ENCODE data around the gene VSIG10. TPM values are rescaled to one million over a fixed set of nuclear protein-coding genes. Genes with fewer than 3 reads are reported as not detected.

Gene VSIG10
- total and polyA plus RNA-seq, 12 donors, result 5.3 to 23.6 (median 10.3) TPM

DNA sequence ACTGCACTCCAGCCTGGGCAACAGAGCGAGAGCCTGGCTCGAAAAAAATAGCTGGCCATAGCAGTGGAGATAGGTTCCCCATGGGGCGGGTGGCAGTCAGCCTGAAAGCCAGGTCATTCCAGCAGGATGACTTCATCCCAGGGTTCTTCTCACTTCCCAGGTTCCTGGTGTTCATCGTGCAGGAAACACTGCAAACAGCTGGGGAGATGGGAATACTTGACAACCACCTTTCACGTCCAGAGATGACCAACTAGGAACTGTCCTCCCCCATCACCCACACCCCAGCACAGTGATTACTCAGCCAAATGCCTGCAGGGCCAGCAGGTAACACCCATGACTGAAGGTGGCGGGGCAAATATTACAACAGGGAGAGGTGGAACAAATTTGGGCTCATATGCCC is 1.7 kb downstream of the VSIG10 start:
- Histone ChIP-seq H3K36me3 (no peaks in the 10 kb centered on the region), H3K4me1 (peaks cover 0 to 20% (median 14%) of the 10 kb centered on the region in 9 donors), H3K4me3 (no peak overlapping the region), H3K27ac (no peak overlapping the region), H3K27me3 (peaks cover 0 to 8% (median 0%) of the 10 kb centered on the region in 7 donors), H3K9me3 (no peaks in the 10 kb centered on the region)
- 74 to 77% methylated on average over 6 of the region's 6 CpGs for WGBS, 2 donors
- TF ChIP-seq, protein P1, sequence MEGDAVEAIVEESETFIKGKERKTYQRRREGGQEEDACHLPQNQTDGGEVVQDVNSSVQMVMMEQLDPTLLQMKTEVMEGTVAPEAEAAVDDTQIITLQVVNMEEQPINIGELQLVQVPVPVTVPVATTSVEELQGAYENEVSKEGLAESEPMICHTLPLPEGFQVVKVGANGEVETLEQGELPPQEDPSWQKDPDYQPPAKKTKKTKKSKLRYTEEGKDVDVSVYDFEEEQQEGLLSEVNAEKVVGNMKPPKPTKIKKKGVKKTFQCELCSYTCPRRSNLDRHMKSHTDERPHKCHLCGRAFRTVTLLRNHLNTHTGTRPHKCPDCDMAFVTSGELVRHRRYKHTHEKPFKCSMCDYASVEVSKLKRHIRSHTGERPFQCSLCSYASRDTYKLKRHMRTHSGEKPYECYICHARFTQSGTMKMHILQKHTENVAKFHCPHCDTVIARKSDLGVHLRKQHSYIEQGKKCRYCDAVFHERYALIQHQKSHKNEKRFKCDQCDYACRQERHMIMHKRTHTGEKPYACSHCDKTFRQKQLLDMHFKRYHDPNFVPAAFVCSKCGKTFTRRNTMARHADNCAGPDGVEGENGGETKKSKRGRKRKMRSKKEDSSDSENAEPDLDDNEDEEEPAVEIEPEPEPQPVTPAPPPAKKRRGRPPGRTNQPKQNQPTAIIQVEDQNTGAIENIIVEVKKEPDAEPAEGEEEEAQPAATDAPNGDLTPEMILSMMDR (IDR thresholded peaks at IDR 0.05), result no peak
- intact Hi-C loops (cut with DNase I), result loop anchor here in 7 of 10 donors (5.0 kb wide), 2 partner anchors 35 to 40 kb away; partner anchors contain the start of gene WSB2 (in 6 of the 7)
- DNase-seq (no peak), ATAC-seq (no peak)

DNA sequence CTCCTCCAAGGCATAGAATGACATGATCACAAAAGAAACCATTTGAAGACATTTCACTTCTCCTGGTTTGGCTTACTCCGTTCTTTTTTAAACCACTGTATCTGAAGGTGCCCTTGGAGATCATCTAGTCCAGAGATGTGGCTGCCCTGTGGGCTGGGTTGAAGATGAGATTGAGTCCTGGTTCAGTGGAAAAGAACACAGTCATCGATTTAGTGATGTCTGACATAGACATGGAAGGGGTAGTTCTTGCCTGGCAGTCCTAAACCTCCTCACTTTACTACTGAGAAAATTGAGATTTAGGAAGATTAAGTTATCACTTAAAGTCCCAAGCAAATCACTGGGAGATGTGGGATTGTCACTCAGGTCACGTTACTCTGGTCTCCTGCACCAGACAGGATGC is 2.8 kb downstream of the VSIG10 start:
- peaks cover 0 to 8% (median 0%) of the 10 kb centered on the region in 7 donors for H3K27me3 ChIP-seq
- peaks cover 0 to 20% (median 14%) of the 10 kb centered on the region in 9 donors for H3K4me1 ChIP-seq
- TF ChIP-seq, protein P1 (IDR thresholded peaks at IDR 0.05), result no peak
- no peaks in the 10 kb centered on the region for H3K36me3 ChIP-seq
- 90% methylated on average over 3 of the region's 3 CpGs for WGBS, 2 donors
- H3K27ac ChIP-seq, result no peak overlapping the region
- ATAC-seq, result no peak
- no peaks in the 10 kb centered on the region for H3K9me3 ChIP-seq
- intact Hi-C loops (cut with DNase I), result loop anchor here in 7 of 10 donors (5.0 kb wide), 2 partner anchors 34 to 39 kb away; partner anchors contain the start of gene WSB2 (in 6 of the 7)
- H3K4me3 ChIP-seq, result no peak overlapping the region
- DNase-seq, result no peak

DNA sequence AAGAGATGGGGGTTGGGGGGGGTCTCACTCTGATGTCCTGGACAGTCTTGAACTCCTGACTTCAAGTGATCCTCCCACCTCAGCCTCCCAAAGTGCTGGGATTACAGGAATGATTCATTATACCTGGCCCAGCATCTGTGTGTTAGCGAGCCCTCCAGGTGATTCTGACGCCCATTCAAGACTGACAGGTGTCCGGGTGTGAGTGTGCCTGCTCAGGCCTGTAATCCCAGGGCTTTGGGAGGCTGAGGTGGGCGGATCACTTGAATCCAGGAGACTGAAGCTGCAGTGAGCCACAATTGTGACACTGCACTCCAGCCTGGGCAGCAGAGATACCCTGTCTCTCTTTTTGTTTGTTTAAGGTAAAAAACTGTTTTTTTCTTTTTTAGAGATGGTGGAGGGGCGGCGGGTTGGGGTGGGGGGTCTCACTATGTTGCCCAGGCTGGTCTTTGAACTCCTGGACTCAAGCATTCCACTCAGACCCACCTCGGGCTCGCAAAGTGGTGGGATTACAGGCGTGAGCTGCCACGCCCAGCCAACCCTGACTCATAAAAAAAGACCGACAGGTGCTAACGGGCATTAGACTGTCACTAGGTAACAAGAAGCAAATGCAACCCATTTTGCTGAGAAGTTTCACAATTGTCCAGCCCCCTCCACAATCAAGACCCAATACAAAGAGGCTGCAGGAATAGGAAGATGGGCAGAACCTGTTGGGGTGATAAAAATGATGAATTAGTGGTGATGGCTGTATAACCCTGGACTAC is 4.7 kb downstream of the VSIG10 start:
- H3K4me1 ChIP-seq, result peaks cover 0 to 13% (median 8%) of the 10 kb centered on the region in 9 donors
- no peak overlapping the region for H3K4me3 ChIP-seq
- no peak overlapping the region for H3K27ac ChIP-seq
- DNase-seq, result no peak
- intact Hi-C loops (cut with DNase I), result loop anchor here in 1 of 10 donors (2.0 kb wide), 1 partner anchor 36 kb away; no protein-coding TSS in a partner anchor
- ATAC-seq, result no peak
- TF ChIP-seq, protein P1 (IDR thresholded peaks at IDR 0.05), result no peak
- peaks cover 0 to 8% (median 0%) of the 10 kb centered on the region in 7 donors for H3K27me3 ChIP-seq
- WGBS, 2 donors, result 95 to 97% methylated on average over 12 of the region's 12 CpGs
- no peaks in the 10 kb centered on the region for H3K9me3 ChIP-seq
- H3K36me3 ChIP-seq, result peaks cover 0 to 14% (median 0%) of the 10 kb centered on the region in 9 donors

DNA sequence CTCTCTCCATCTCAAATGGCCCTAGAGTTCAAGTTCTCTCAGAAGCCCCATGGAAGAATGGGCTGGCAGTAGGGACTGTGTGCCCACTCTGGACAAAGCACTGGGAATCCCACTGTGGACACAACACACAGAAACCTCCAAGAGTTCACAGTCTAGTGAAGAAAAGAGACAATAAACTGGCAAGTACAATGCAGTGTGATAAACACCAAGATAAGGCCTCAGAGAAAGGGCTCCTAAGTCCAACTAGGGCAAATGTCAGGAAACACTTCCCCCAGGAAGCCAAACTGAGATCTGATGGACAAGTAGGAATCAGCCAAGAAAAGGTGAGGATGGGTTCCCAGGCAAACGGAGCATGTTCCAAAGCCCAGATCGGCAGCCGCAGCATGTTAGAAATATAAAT is 5.4 kb downstream of the VSIG10 start:
- intact Hi-C loops (cut with DNase I), result loop anchor here in 1 of 10 donors (2.0 kb wide), 1 partner anchor 36 kb away; no protein-coding TSS in a partner anchor
- TF ChIP-seq, protein P1 (IDR thresholded peaks at IDR 0.05), result no peak
- H3K36me3 ChIP-seq, result peaks cover 0 to 21% (median 0%) of the 10 kb centered on the region in 9 donors
- peaks cover 0 to 12% (median 10%) of the 10 kb centered on the region in 9 donors for H3K4me1 ChIP-seq
- ATAC-seq (no peak), DNase-seq (no peak)
- H3K27me3 ChIP-seq, result peaks cover 0 to 7% (median 0%) of the 10 kb centered on the region in 7 donors
- no peak overlapping the region for H3K4me3 ChIP-seq
- no peak overlapping the region for H3K27ac ChIP-seq
- H3K9me3 ChIP-seq, result no peaks in the 10 kb centered on the region
- 79 to 88% methylated on average over 3 of the region's 3 CpGs for WGBS, 2 donors

Data from heart right ventricle (tissue), 16 donors.